GM12864 (cell line): ENCODE measurements around the gene SIAE.
A peak's percentile ranks its signal among the peaks of the same experiment; 100 is the strongest.

Experiments
- DNase-seq: peaks from one replicate; pipeline ENCODE4 v3.0.0-alpha.2; 2011; ENCODE audit warnings: low read depth
- H3K4me3 ChIP-seq: 2 replicates; pipeline ENCODE4 v1.5.1; 2011; ENCODE audit warnings: mild to moderate bottlenecking, low read depth, low read length, control low read depth
- CTCF ChIP-seq: IDR thresholded peaks from 2 replicates; pipeline ENCODE4 v1.5.1; 2011; ENCODE audit warnings: low read depth, mild to moderate bottlenecking, moderate library complexity, low read length, control low read depth, inconsistent platforms; ENCODE audit errors: missing control alignments

The SIAE gene

DNA sequence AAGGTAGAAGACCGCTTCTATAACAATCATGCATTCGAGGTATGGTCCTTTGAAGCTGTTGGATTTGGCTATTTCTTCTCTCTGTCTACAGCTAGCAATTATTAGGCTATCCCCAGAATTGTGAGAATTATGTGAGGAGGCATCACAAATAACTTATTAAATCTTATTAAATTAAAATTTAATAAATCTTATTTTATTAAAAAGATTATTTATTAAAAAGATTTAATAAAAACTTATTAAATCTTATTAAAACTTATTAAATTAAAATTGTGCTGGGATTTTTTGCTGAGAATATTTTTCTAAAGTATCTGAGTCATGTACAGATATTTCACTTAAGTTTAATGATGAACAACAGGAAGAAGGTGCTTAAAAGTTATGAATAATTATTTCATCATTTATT lies 7.9 kb upstream of the SIAE start:
- no peak for DNase-seq
- no peak for TF ChIP-seq CTCF
- H3K4me3 ChIP-seq: no peak overlapping the region

DNA sequence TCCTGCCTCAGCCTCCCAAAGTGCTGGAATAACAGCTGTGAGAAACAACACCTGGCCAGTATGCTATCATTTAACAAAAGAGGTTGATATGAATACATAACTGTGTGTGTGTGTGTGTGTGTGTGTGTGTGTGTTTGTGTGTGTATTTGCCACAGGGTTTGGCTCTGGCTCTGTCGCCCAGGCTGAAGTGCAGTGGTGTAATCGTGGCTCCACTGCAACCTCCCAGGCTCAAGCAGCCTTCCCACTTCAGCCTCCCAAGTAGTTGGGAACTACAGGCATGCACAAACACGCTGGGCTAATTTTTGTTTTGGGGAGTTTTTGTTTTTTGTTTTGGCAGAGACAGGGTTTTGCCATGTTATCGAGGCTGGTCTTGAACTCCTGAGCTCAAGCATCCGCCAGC lies 4.9 kb upstream of the SIAE start:
- TF ChIP-seq CTCF: no peak
- H3K4me3 ChIP-seq: no peak overlapping the region
- no peak for DNase-seq

DNA sequence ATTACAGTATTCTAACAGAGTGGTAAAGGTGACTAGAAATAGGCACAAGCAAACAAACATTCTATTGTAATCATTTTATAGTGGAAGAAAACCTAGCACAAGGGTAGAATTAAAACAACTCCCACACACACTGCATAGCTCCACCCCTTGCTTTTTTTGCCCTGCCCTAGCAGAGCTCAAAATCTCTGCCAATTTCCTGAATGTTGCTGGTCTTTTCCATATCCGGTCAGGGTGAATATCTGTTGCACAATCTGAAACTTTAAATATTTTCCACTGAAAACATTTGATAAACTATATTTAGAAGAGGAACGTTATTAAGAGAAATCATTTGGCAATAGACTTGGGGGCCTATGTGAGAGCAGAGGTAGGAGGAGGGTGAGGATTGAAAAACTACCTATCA lies 2.8 kb upstream of the SIAE start:
- no peak for DNase-seq
- TF ChIP-seq CTCF: no peak
- no peak overlapping the region for H3K4me3 ChIP-seq

DNA sequence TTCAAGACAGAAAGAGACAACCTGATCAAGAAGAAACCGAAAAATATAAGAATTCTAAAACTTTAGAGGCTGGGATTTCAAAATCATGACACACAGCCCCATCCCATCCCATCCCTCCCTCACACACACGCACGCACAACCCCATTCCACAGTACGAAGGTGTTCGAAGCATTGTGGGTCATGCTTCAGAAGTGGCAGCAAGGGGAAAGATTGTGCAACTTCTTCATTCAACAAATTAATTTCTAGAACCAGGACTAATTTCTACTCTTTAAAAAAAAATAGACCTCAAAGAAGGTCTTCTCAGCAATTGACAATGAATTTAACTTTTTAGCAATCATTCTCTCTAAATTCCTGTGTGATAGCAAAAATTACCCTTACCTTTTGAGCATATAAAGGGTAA lies 1.0 kb upstream of the SIAE start:
- peak overlapping the region; percentile 89; the same call in 1 of the 2 replicates for H3K4me3 ChIP-seq
- DNase-seq: no peak
- TF ChIP-seq CTCF: no peak

- no peak for DNase-seq
- H3K4me3 ChIP-seq: peak overlapping the region; percentile 89
- no peak for TF ChIP-seq CTCF
Observed at GRCh38 chr11:124674168-124674517, 604 bp upstream of the SIAE start.

- H3K4me3 ChIP-seq: peak overlapping the region; percentile 89
- no peak for DNase-seq
- no peak for TF ChIP-seq CTCF
Observed at GRCh38 chr11:124672536-124673215, 863 bp downstream of the SIAE start.

DNA sequence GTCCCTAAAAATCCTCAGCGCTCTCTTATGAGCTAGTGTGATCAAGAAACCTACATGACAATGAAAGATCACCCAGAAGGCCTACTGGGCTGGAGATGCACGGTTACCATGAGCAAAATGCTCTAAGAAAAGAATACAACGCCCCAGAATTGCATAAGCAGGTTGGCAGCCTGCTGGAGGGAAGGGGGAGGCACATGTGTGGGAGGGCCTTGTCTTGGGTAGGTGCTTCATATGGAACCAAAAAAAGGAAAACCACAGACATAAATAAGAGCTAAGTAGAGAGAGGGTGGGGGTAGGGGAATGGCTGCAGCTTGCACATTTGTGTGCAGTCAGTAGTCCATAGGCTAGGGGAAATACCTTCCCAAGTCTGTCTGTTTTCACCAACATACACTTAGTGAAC lies 2.8 kb downstream of the SIAE start:
- peak; percentile 2 for TF ChIP-seq CTCF
- H3K4me3 ChIP-seq: no peak overlapping the region
- peak; percentile 22 for DNase-seq
